ENCODE measurements around the gene MTIF2. TPM values are rescaled to one million over a fixed set of nuclear protein-coding genes. Genes with fewer than 3 reads are reported as not detected.

Gene MTIF2
- total and polyA plus RNA-seq, 8 donors = 7.1 to 32.1 (median 21.1) TPM

DNA sequence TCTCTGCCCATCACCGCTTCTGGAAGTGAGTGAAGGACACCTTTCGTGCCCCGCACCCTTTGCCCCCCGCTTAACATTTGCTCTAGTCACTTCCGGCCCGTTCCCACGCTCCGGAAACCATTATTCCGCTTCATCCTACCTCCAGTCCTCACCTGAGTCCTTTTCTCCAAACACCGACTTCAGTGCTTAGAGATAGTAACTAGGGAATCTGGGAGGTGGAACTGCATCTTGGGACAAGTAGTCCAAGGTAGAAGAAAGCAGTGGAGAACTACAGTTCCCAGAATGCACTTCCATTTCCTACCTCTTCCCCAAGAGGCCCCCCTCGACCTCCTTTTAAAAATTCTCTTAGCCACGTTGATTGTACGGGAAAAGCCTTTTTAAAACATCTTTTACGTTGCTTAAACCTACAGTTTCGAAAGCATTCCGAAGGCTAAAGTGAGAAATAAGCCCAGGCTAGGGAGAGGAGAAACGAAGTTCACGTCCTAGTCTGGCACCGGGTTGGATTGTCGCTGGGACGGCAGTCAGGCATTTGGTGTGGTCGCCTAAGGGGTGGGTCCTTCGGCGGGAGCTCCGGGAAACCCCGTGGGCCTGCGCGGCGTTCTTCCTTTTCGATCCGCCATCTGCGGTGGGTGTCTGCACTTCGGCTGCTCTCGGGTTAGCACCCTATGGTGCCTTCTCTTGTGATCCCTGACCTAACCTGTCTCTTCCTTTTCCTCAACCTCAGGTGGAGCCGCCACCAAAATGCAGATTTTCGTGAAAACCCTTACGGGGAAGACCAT lies 36.8 kb downstream of the MTIF2 start, which contains the start of the genes CLHC1 and RPS27A:
Gene CLHC1, minus strand, starts transcription at position 210 of the 779 bp plus-strand sequence. CDS start 9,882 bp downstream, outside the sequence.
Gene RPS27A, plus strand, starts transcription at position 605 of the 779 bp plus-strand sequence. Its CDS starts 137 bp downstream, at position 742.
- H3K4me3 ChIP-seq = peak within 1 kb of the TSS; percentile 75 to 92 (median 83)
- peaks cover 17 to 57% (median 36%) of the 10 kb centered on the region in 4 donors for H3K4me1 ChIP-seq
- H3K9me3 ChIP-seq = no peaks in the 10 kb centered on the region
- H3K27ac ChIP-seq = peak within 1 kb of the TSS; percentile 81 to 98 (median 94)
- H3K36me3 ChIP-seq = peaks cover 28 to 45% (median 37%) of the 10 kb centered on the region in 4 donors
- intact Hi-C loops (cut with DNase I; ENCODE audit: low total_unique reads) = no loop called here
- no peaks in the 10 kb centered on the region for H3K27me3 ChIP-seq
- peak; percentile 89 to 98 for DNase-seq
- WGBS, 5 donors = 0% methylated on average over 37 of the region's 37 CpGs
- TF ChIP-seq EP300 (IDR thresholded peaks at IDR 0.05) (no peak), POLR2A (IDR thresholded peaks at IDR 0.05) (peak in 2 of 4 donors; percentile 68 to 73), CTCF (IDR thresholded peaks at IDR 0.05) (peak in 1 of 7 experiments; percentile 18), POLR2AphosphoS5 (IDR thresholded peaks at IDR 0.05) (peak; percentile 65 to 93 (median 93))

DNA sequence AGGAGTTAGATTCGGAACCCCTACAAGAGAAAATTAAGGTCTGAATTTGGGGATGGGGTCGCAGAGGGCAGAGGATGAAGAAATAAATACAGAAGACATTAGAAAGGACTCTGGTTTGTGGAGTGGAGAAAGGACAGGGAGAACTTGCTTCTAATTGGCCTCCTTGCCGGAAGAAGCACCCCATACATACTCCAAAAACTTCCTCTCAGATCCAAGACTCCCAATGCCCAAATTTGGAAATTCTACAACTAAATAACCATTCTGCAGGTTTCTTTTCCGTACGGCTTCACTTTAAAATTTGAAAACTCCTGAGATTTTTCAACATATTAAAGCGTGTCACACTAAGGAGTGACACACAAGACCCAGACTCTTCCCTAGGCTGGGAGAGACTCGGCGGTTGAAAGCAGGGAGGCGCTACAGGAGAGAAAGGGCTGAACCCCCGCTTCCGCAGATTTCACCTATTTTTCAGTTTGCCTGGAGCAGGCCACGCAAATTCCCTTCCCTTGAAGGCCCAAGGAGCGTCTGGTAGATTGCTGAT lies 37.4 kb downstream of the MTIF2 start:
- Histone ChIP-seq H3K4me3 (peak overlapping the region; percentile 75 to 92 (median 83)), H3K27me3 (no peaks in the 10 kb centered on the region), H3K4me1 (peaks cover 17 to 59% (median 39%) of the 10 kb centered on the region in 4 donors), H3K36me3 (peaks cover 22 to 38% (median 31%) of the 10 kb centered on the region in 4 donors), H3K27ac (peak overlapping the region; percentile 77 to 98 (median 94)), H3K9me3 (no peaks in the 10 kb centered on the region)
- TF ChIP-seq CTCF (IDR thresholded peaks at IDR 0.05) = no peak
- TF ChIP-seq POLR2A (IDR thresholded peaks at IDR 0.05) = no peak
- no peak for TF ChIP-seq EP300 (IDR thresholded peaks at IDR 0.05)
- TF ChIP-seq POLR2AphosphoS5 (IDR thresholded peaks at IDR 0.05) = no peak
- 2 to 7% (median 5%) methylated on average over 13 of the region's 13 CpGs for WGBS, 5 donors
- no peak for DNase-seq
- intact Hi-C loops (cut with DNase I; ENCODE audit: low total_unique reads) = no loop called here

DNA sequence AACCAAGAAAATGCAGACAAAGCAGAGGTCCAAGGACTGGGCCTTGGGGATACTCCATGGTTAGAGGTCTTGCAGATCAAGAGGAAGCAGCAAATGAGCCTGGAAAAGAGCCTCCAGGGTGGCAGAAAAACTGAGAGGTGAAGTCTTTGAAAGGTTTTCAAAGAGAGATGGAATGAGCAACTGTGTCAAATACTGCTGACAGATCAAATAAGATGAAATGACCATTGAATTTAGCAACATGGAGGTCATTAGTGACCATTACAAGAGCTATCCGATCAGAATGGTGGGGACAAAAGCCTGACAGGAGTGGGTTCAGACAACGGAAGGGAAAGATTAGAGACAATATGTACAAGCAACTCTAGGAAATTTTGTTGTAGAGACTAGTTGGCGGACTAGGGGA lies 38.5 kb downstream of the MTIF2 start:
- Histone ChIP-seq H3K4me1 (peaks cover 17 to 58% (median 40%) of the 10 kb centered on the region in 4 donors), H3K36me3 (peaks cover 19 to 27% (median 20%) of the 10 kb centered on the region in 4 donors), H3K27ac (no peak overlapping the region), H3K4me3 (no peak overlapping the region), H3K27me3 (no peaks in the 10 kb centered on the region), H3K9me3 (no peaks in the 10 kb centered on the region)
- 92 to 97% (median 97%) methylated on average over 3 of the region's 3 CpGs for WGBS, 5 donors
- intact Hi-C loops (cut with DNase I; ENCODE audit: low total_unique reads) = no loop called here
- no peak for DNase-seq
- no peak for TF ChIP-seq POLR2AphosphoS5 (IDR thresholded peaks at IDR 0.05)

DNA sequence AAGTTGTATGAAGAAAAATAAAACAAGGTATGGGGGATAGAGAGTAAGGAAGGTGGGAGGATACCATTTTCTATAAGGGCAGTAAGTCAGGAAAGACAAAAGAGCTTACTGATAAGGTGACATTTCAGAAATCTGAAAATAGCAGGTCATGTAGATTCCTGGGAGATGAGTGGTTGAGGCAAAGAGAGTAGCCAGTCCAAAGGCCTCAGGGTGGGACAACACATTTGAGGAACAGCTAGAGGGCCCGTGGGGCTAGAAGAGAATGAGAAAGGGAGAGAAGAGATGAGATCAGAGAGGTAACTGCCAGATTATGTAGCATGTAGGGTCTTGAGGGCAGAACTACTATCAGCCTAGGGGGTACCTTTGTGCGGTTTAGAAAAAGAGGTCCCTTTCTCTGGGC lies 39.8 kb downstream of the MTIF2 start:
- Histone ChIP-seq H3K27ac (no peak overlapping the region), H3K27me3 (no peaks in the 10 kb centered on the region), H3K4me3 (no peak overlapping the region), H3K4me1 (peaks cover 11 to 52% (median 33%) of the 10 kb centered on the region in 4 donors), H3K36me3 (peaks cover 5 to 14% (median 7%) of the 10 kb centered on the region in 4 donors), H3K9me3 (no peaks in the 10 kb centered on the region)
- intact Hi-C loops (cut with DNase I; ENCODE audit: low total_unique reads) = no loop called here
- WGBS, 5 donors = 83 to 94% (median 90%) methylated on average over 2 of the region's 2 CpGs
- DNase-seq = no peak
- TF ChIP-seq POLR2AphosphoS5 (IDR thresholded peaks at IDR 0.05) (no peak), CTCF (IDR thresholded peaks at IDR 0.05) (no peak), EP300 (IDR thresholded peaks at IDR 0.05) (no peak), POLR2A (IDR thresholded peaks at IDR 0.05) (no peak)

Measured in stomach (tissue), 9 donors.